ENCODE measurements around the gene SLC5A12.

The SLC5A12 gene

GRCh38 chr11:26721948-26722475 lies at the start of gene SLC5A12:
TSS of gene SLC5A12 (minus strand) at chr11:26722060. CDS start at chr11:26721714, 346 bp downstream.
- no peak within 1 kb of the TSS for H3K9ac ChIP-seq (ENCODE audit: low read depth, low read length)
- H3K9me3 ChIP-seq (ENCODE audit: control insufficient read depth, insufficient read depth, low read length), result no peaks in the 10 kb centered on the region
- H3K27me3 ChIP-seq (ENCODE audit: control insufficient read depth, insufficient read depth, low read length), result no peaks in the 10 kb centered on the region
- no peak within 1 kb of the TSS for H3K27ac ChIP-seq (ENCODE audit: low read depth, low read length)
- H3K4me3 ChIP-seq (ENCODE audit: low read depth, low read length), result no peak within 1 kb of the TSS
- no peaks in the 10 kb centered on the region for H3K4me1 ChIP-seq (ENCODE audit: control insufficient read depth, insufficient read depth, low read length)
- no peaks in the 10 kb centered on the region for H3K36me3 ChIP-seq (ENCODE audit: control insufficient read depth, insufficient read depth, low read length)

DNA sequence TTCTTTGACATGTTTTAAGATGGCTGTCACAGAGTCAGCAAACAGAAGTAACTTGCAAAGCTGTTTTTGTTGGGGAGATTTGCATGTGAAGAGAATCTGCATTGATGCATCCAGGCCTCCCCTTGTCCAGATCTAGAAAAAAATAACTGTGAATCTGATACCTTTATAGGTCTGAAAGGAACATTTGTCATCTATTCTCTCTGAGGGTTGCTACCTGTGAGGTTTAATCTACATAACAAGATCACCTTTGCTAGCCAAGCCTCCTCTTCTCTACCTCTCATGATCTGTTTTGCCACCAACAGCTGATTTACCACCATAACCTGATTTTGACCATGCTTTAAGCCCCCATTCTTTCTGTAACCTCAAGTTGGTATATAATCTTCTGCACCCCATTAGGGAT lies 47.2 kb upstream of the SLC5A12 start:
- no peak overlapping the region for H3K9ac ChIP-seq (ENCODE audit: low read depth, low read length)
- H3K27me3 ChIP-seq (ENCODE audit: control insufficient read depth, insufficient read depth, low read length), result no peaks in the 10 kb centered on the region
- H3K4me1 ChIP-seq (ENCODE audit: control insufficient read depth, insufficient read depth, low read length), result peaks cover 9% of the 10 kb centered on the region
- H3K27ac ChIP-seq (ENCODE audit: low read depth, low read length), result no peak overlapping the region
- H3K4me3 ChIP-seq (ENCODE audit: low read depth, low read length), result no peak overlapping the region
- no peaks in the 10 kb centered on the region for H3K9me3 ChIP-seq (ENCODE audit: control insufficient read depth, insufficient read depth, low read length)
- no peaks in the 10 kb centered on the region for H3K36me3 ChIP-seq (ENCODE audit: control insufficient read depth, insufficient read depth, low read length)

DNA sequence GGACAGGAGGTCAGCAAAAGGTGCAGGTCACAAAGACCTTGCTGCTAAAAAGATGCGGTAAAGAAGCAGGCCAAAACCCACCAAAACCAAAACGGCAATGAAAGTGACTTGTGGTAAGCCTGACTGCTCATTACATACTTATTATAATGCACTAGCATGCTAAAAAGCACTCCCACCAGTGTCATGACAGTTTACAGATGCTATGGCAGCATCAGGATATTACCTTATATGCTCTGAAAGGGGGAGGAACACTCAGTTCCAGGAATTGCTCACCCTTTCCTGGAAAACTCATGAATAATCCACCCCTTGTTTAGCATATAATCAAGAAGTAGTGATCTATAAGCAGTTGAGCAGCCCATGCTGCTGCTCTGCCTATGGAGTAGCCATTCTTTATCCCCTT lies 45.2 kb upstream of the SLC5A12 start:
- H3K9ac ChIP-seq (ENCODE audit: low read depth, low read length), result no peak overlapping the region
- H3K36me3 ChIP-seq (ENCODE audit: control insufficient read depth, insufficient read depth, low read length), result no peaks in the 10 kb centered on the region
- no peak overlapping the region for H3K4me3 ChIP-seq (ENCODE audit: low read depth, low read length)
- H3K4me1 ChIP-seq (ENCODE audit: control insufficient read depth, insufficient read depth, low read length), result peaks cover 9% of the 10 kb centered on the region
- no peaks in the 10 kb centered on the region for H3K9me3 ChIP-seq (ENCODE audit: control insufficient read depth, insufficient read depth, low read length)
- H3K27ac ChIP-seq (ENCODE audit: low read depth, low read length), result no peak overlapping the region
- no peaks in the 10 kb centered on the region for H3K27me3 ChIP-seq (ENCODE audit: control insufficient read depth, insufficient read depth, low read length)

GRCh38 chr11:26765323-26765722 lies 43.5 kb upstream of the SLC5A12 start:
- H3K4me1 ChIP-seq (ENCODE audit: control insufficient read depth, insufficient read depth, low read length), result peaks cover 9% of the 10 kb centered on the region
- H3K36me3 ChIP-seq (ENCODE audit: control insufficient read depth, insufficient read depth, low read length), result no peaks in the 10 kb centered on the region
- H3K27ac ChIP-seq (ENCODE audit: low read depth, low read length), result no peak overlapping the region
- H3K9me3 ChIP-seq (ENCODE audit: control insufficient read depth, insufficient read depth, low read length), result no peaks in the 10 kb centered on the region
- no peak overlapping the region for H3K4me3 ChIP-seq (ENCODE audit: low read depth, low read length)
- no peak overlapping the region for H3K9ac ChIP-seq (ENCODE audit: low read depth, low read length)
- H3K27me3 ChIP-seq (ENCODE audit: control insufficient read depth, insufficient read depth, low read length), result no peaks in the 10 kb centered on the region

- H3K4me3 ChIP-seq (ENCODE audit: low read depth, low read length), result no peak overlapping the region
- H3K27me3 ChIP-seq (ENCODE audit: control insufficient read depth, insufficient read depth, low read length), result no peaks in the 10 kb centered on the region
- no peak overlapping the region for H3K9ac ChIP-seq (ENCODE audit: low read depth, low read length)
- H3K27ac ChIP-seq (ENCODE audit: low read depth, low read length), result no peak overlapping the region
- no peaks in the 10 kb centered on the region for H3K9me3 ChIP-seq (ENCODE audit: control insufficient read depth, insufficient read depth, low read length)
- peaks cover 9% of the 10 kb centered on the region for H3K4me1 ChIP-seq (ENCODE audit: control insufficient read depth, insufficient read depth, low read length)
- no peaks in the 10 kb centered on the region for H3K36me3 ChIP-seq (ENCODE audit: control insufficient read depth, insufficient read depth, low read length)
Measured at GRCh38 chr11:26764825-26765224, 43.0 kb upstream of the SLC5A12 start.

DNA sequence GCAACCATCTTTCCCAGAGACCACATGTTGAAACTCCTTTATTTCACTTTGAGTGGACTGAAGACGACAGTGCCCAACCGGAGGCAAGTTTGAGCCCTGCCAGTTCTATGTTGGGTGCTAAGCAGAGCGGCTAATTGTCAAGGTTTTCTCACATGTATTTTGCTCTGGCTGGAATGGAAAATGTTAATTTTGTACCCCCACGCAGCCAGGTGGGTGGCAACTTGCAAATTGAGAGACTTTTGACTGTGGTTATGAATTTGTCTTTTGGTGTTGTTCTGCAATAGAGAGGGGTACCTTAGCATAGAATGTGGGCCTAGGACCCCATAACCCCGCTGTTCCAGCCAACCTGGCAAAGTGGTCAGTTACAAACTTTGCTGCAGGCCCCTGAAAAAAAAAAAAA lies 42.5 kb upstream of the SLC5A12 start:
- Histone ChIP-seq H3K4me3 (ENCODE audit: low read depth, low read length) (no peak overlapping the region), H3K27ac (ENCODE audit: low read depth, low read length) (no peak overlapping the region), H3K4me1 (ENCODE audit: control insufficient read depth, insufficient read depth, low read length) (peaks cover 7% of the 10 kb centered on the region)

GRCh38 chr11:26762089-26762488 lies 40.2 kb upstream of the SLC5A12 start:
- Histone ChIP-seq H3K27ac (ENCODE audit: low read depth, low read length) (no peak overlapping the region), H3K36me3 (ENCODE audit: control insufficient read depth, insufficient read depth, low read length) (no peaks in the 10 kb centered on the region), H3K9me3 (ENCODE audit: control insufficient read depth, insufficient read depth, low read length) (no peaks in the 10 kb centered on the region), H3K27me3 (ENCODE audit: control insufficient read depth, insufficient read depth, low read length) (no peaks in the 10 kb centered on the region), H3K4me3 (ENCODE audit: low read depth, low read length) (no peak overlapping the region), H3K9ac (ENCODE audit: low read depth, low read length) (no peak overlapping the region), H3K4me1 (ENCODE audit: control insufficient read depth, insufficient read depth, low read length) (no peaks in the 10 kb centered on the region; the same call in 1 of the 2 replicates)

More for the DNA sequence above, 42.5 kb upstream of the SLC5A12 start:
- Histone ChIP-seq H3K9ac (ENCODE audit: low read depth, low read length) (no peak overlapping the region), H3K36me3 (ENCODE audit: control insufficient read depth, insufficient read depth, low read length) (no peaks in the 10 kb centered on the region), H3K9me3 (ENCODE audit: control insufficient read depth, insufficient read depth, low read length) (no peaks in the 10 kb centered on the region), H3K27me3 (ENCODE audit: control insufficient read depth, insufficient read depth, low read length) (no peaks in the 10 kb centered on the region)

DNA sequence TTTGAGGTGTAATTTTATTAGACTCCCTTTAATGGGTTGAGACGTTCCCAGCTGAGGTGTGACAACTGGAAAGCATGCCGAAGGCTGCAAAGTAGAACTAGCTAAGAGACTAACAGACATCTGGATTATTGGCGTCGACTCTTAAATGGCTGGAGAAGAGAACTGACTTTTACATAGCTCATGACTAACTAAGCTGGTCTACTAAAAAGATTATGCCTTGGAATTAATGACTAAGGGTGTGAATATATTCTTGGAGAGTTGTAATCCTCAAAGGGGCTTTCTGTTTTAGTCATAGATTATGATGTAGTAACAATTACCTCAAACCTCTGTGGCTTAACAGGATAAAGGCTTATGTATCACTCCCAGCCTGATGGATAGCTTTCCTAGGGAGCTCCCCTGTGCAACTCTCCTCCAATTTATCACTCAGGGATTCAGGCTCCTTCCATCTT lies 39.5 kb upstream of the SLC5A12 start:
- no peaks in the 10 kb centered on the region; the same call in 1 of the 2 replicates for H3K4me1 ChIP-seq (ENCODE audit: control insufficient read depth, insufficient read depth, low read length)
- no peak overlapping the region for H3K9ac ChIP-seq (ENCODE audit: low read depth, low read length)
- H3K27ac ChIP-seq (ENCODE audit: low read depth, low read length), result no peak overlapping the region

DNA sequence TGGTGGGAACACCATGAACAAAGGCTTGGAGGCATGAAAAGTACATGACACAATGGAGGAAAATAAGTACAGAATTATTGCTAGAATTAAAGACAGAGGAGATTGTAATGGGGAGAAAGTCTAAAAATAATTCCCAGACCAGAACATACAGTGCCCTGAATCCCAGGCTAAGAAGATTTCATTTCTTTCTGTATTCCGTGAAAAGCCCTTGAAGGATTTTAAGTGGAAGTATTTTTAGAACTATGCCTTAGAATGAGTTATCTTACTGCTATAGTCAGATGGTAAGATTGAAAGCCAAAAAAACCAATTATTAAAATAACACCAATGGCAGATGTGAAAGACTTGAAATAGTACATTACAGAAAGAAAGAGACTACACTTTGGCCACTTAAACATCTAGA lies 36.1 kb upstream of the SLC5A12 start:
- no peaks in the 10 kb centered on the region for H3K27me3 ChIP-seq (ENCODE audit: control insufficient read depth, insufficient read depth, low read length)
- no peak overlapping the region for H3K27ac ChIP-seq (ENCODE audit: low read depth, low read length)

More for the DNA sequence above, 39.5 kb upstream of the SLC5A12 start:
- Histone ChIP-seq H3K9me3 (ENCODE audit: control insufficient read depth, insufficient read depth, low read length) (no peaks in the 10 kb centered on the region), H3K27me3 (ENCODE audit: control insufficient read depth, insufficient read depth, low read length) (no peaks in the 10 kb centered on the region), H3K4me3 (ENCODE audit: low read depth, low read length) (no peak overlapping the region), H3K36me3 (ENCODE audit: control insufficient read depth, insufficient read depth, low read length) (no peaks in the 10 kb centered on the region)

GRCh38 chr11:26755762-26756161 lies 33.9 kb upstream of the SLC5A12 start:
- H3K27ac ChIP-seq (ENCODE audit: low read depth, low read length), result no peak overlapping the region
- H3K9ac ChIP-seq (ENCODE audit: low read depth, low read length), result no peak overlapping the region
- H3K36me3 ChIP-seq (ENCODE audit: control insufficient read depth, insufficient read depth, low read length), result no peaks in the 10 kb centered on the region
- no peak overlapping the region for H3K4me3 ChIP-seq (ENCODE audit: low read depth, low read length)
- no peaks in the 10 kb centered on the region for H3K9me3 ChIP-seq (ENCODE audit: control insufficient read depth, insufficient read depth, low read length)
- no peaks in the 10 kb centered on the region for H3K27me3 ChIP-seq (ENCODE audit: control insufficient read depth, insufficient read depth, low read length)
- no peaks in the 10 kb centered on the region for H3K4me1 ChIP-seq (ENCODE audit: control insufficient read depth, insufficient read depth, low read length)

More for the DNA sequence above, 36.1 kb upstream of the SLC5A12 start:
- H3K36me3 ChIP-seq (ENCODE audit: control insufficient read depth, insufficient read depth, low read length), result no peaks in the 10 kb centered on the region
- H3K9ac ChIP-seq (ENCODE audit: low read depth, low read length), result no peak overlapping the region
- no peaks in the 10 kb centered on the region; the same call in 1 of the 2 replicates for H3K4me1 ChIP-seq (ENCODE audit: control insufficient read depth, insufficient read depth, low read length)
- H3K9me3 ChIP-seq (ENCODE audit: control insufficient read depth, insufficient read depth, low read length), result no peaks in the 10 kb centered on the region
- no peak overlapping the region for H3K4me3 ChIP-seq (ENCODE audit: low read depth, low read length)

- Histone ChIP-seq H3K9me3 (ENCODE audit: control insufficient read depth, insufficient read depth, low read length) (no peaks in the 10 kb centered on the region), H3K27me3 (ENCODE audit: control insufficient read depth, insufficient read depth, low read length) (no peaks in the 10 kb centered on the region), H3K4me1 (ENCODE audit: control insufficient read depth, insufficient read depth, low read length) (no peaks in the 10 kb centered on the region), H3K4me3 (ENCODE audit: low read depth, low read length) (no peak overlapping the region), H3K36me3 (ENCODE audit: control insufficient read depth, insufficient read depth, low read length) (no peaks in the 10 kb centered on the region), H3K27ac (ENCODE audit: low read depth, low read length) (no peak overlapping the region), H3K9ac (ENCODE audit: low read depth, low read length) (no peak overlapping the region)
Measured at GRCh38 chr11:26753723-26754504, 32.1 kb upstream of the SLC5A12 start.

All from HUES48 (cell line).